Fibroblast of upper back skin (primary cell): ENCODE results near the gene LEKR1.
"Not testable (repeated sequence)": the region's sequence is repeated elsewhere in the genome, so short reads cannot be mapped to it uniquely, and the experiment has no call there.

Experiments
- DNase-seq: peaks from one replicate; pipeline ENCODE4 v3.0.0-alpha.2; 2013

The LEKR1 gene

DNA sequence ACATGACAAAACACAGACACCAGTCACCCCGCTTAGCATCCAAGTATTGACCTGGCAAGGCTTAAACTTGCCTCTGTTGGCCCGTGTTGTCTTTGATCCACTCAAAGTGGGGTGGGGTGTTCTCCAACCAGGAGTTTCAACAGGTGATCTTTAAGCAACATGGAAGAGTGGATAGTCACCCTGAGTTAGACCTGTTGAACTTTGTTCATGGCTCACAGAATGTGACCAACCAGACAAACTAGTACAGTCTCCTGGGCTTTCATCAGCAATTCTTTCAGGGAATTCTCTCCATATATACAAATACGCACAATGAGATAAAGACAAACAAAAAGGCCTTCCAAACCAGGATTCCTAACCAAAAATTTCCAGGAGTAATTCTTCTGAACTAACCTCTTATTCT lies 11.9 kb downstream of the LEKR1 start:
- no peak for DNase-seq

DNA sequence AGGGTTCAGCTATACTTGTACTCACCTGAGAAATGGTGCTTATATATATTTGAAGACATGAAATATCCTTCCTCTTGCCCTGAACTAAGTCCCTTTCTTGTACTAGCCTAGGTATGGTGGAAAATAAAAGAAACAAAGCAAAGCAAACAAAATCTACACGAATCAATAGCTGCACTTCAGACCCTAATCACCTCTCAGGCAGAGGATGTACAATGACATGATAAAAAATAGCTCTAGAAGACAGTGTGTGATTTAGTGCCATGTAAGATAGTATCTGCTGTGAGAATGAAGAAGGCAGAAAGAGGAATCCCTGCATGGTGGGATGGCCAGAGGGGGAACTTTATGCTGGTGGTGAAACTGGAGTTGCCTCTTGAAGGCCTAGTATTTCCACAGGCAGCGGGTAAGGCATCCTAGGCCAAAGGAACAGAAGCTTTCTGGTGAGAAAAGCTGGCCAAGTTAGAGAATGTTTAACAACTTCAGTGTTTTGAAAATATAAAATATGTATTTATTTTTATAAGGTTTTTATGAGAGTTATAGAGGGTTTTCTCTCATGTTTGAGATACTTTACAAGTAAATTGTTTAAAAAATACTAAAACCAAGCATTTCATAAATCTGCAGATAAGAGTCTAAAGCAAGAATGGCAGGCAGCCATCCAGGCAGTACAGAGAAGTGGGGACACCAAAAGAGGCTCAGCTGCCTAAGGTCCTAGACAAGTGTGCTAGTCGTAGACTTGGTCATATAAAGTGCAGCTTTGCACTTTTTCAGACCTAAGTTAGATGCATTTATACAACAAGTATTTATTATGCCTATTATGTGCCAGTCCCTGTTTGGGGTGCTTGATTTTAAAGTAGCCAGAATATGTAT lies 14.9 kb downstream of the LEKR1 start:
- no peak for DNase-seq

DNA sequence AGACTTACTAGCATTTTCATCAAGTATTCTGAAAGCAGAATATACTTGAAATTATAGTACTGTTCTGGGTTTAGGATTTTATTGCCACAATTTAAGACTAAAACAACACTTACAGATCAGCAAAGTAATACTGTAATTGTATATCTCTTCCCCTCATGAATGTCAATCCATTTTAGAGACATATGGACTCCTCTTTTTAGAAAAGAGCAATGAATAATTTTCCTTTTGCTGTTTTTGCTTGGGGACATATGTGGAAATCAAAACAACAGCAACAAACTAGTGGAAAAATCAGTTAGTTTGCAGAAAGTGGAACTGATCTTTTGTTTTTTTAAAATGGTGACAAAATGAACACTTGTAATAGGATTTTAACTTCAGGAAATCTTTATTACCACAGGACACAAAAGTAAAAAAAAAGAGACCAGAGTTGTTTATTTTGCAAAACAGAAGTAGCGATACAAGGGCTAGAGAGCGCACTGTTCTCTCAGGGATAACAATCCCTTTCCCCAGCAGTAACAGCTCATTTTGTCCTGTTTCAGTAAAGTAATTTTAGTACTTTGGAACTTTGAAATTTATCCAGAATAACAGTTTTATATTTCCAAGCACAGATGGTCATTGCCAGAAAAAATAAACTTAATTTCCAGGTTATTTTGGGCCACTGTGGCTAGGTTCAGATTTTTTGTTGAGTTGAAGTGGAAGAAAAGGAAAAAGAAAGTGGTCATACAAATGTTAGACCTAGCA lies 17.1 kb downstream of the LEKR1 start:
- no peak for DNase-seq

DNA sequence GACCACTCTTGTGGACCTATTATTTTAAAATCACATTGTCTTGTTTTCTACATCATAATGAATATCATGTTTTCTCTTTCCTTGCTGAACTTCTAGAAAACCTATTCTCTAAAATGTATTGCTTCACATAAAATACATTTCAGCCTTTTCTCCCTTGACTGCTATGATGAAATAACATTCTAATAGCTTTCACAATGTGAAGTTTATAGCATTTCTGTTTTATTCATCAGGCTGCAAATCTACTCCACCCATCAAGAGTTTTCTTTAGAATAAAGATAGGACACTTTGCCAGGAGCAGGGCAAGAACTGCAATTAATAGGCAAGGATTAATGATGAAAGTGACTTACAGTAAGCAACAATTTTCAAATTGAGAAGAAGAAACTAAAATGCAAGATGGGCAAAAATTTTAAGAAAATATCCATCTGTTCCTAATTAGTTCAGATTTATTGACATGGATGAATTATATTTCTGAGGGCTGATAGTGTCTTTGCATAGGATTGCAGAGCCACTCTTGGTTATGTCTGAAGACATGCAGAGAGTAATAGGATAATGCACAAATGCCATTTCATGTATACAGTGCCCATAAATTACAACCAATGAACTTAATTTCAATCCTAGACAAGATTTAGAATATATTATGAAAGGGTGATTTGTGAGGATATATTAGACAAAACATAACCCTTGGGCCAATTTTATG lies 21.7 kb downstream of the LEKR1 start:
- DNase-seq = no peak

GRCh38 chr3:156859578-156859977 lies 33.4 kb downstream of the LEKR1 start:
- DNase-seq = no peak

DNA sequence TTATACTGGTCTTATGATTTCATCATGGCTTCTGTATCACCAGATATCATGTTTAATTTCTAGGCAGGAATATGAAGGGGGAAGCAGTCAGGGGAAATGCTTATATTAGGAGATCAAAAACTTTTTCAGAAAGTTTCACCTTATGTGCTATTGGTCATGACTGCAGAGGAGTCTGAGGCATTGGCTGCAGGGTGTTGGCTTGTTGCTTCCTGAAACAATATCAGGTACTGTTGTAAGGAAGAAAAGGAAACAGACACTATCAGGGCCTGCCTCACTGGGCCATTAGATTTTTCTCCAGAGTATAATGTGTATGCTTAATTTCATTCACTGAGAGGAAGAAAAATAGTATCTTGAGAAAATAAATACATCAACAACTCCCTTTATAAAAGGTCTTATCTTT lies 34.7 kb downstream of the LEKR1 start:
- no peak for DNase-seq

DNA sequence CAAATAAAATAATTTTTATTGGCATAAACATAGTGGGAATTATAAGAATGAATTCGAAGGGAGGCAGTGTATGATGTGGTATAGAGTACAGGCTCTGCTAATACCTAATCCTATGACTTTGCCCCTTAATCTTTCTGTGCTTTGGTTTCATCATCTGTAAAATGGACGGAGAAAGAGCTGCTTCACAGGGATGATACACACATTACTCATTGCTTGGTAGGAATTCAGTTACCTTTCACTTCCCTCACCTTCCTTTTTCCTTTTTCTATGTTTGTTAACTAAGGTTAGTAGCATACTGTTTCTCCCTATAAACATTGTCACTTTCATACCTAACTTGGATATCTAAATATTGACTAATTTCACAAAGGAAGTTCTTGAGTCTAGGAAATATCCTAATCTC lies 36.2 kb downstream of the LEKR1 start:
- no peak for DNase-seq

DNA sequence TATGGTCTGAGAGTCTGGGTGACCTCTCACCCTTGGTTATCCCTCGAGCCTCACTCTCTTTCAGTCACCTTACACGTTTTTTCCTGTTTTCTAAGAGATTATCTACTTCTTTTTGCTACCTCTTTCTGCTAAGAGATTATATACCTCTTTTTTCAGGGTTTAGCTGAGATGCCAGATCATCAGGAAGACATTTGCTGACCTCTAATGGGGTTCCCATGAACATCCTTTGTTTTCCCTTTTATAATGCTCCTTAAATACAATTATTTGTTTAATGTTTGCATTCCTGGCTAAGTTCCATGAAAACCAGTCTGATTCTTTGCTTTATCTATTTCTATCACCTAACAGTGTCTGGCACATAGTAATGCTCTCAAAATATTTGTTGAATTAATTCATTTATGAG lies 39.6 kb downstream of the LEKR1 start:
- DNase-seq = peak; percentile 34

DNA sequence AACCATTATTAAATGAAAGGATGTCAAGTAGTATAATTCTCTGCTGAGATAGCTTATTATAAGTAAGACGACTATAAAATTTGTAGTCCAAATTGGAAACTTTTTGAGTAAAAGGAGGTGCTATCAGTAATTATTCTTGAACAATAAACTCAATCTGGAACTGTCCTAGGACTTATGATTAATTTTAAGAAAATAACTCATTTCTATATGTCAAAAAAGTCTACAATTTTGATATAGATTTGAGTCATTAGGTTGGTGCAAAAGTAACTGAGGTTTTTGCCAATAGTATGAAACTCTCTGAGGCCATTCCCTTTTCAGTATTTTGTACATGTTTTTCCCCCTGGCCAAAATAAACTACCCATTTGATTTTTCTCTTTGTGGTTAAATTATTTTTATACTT lies 41.0 kb downstream of the LEKR1 start:
- DNase-seq = no peak

GRCh38 chr3:156867920-156868319 lies 41.8 kb downstream of the LEKR1 start:
- no peak for DNase-seq

DNA sequence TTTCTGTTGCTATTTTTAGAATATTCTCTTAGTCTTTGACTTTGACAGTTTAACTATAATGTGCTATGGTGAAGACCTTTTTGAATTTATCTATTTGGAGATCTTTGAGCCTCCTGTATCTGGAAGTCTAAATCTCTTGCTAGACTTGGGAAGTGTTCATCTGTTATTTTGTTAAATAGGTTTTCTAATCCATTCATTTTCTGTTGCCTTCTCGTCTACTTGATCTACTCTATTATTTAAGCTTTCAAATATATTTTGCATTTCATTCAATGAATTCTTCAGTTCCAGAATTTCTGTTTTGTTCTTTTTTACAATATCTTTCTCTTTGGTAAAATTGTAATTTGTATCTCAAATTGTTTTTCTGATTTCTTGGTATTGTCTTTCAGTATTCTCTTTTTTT lies 47.8 kb downstream of the LEKR1 start:
- DNase-seq = no peak

DNA sequence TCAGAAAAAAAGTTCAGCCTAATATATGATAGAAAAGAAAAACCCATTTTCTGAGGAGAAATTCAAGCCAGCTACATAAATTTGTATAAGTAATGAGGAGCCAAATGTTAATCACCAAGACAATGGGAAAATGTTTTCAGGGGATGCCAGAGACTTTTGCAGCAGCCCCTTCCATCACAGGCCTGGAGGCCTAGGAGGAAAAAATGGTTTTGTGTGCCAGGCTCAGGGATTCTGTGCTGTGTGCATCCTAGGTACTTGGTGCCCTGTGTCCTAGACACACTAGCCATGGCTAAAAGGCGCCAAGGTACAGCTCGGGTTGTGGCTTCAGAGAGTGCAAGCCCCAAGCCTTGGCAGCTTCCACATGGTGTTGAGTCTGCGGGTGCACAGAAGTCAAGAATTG lies 53.3 kb downstream of the LEKR1 start:
- DNase-seq = not testable (repeated sequence)

DNA sequence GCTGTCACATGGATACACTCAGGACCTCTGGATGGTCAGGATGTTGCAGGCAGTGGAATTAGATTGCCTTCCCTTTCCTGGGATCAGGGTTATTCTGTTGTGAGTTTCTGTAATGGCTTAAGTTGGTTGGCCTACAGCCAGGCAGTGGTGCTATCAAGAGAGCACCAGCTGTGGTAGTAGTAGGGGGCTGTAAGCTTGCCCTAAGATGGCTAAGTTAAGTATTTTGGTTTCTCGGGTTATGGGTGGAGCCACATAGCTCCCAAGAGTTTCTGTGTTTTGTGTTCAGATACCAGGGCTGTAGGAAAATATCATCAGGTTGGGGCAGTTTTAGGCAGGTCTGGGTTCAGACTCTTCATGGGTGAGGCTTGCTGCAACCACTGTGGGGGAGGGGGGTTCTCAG lies 59.6 kb downstream of the LEKR1 start:
- DNase-seq = no peak

DNA sequence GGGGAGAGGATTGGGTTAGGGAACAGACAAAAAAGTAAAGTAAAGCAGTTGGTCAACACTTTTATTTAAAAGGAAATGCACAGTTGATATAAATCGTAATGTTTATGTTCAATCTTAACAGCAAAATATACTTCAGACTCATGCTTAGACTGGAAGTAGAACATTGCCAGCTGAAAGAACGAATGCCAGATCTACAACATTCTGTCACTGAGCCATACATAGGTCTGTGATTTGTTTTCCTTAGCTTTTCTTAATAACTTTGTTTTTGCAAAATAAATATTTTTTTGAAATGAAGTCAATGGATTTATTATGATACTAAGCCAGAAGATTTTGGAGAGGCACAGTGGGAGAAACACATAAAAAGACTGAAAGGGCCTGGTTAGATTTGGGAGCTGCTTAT lies 62.0 kb downstream of the LEKR1 start:
- DNase-seq = no peak

GRCh38 chr3:156888576-156888975 lies 62.4 kb downstream of the LEKR1 start:
- DNase-seq = no peak

GRCh38 chr3:156892701-156893100 lies 66.5 kb downstream of the LEKR1 start:
- peak; percentile 65 for DNase-seq

DNA sequence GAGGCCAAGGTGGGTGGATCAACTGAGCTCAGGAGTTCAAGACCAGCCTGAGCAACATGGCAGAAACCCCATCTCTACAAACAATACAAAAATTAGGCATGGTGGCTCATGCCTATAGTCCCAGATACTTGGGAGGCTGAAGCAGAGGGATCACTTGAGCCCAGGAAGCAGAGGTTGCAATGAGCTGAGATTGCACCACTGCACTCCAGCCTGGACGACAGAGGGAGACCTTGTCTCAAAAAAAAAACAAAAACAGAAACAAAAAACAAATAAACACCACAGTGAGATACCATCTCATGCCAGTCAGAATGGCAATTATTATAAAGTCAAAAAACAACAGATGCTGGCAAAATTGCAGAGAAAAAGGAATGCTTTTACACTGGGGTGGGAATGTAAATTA lies 69.2 kb downstream of the LEKR1 start:
- DNase-seq = not testable (repeated sequence)

DNA sequence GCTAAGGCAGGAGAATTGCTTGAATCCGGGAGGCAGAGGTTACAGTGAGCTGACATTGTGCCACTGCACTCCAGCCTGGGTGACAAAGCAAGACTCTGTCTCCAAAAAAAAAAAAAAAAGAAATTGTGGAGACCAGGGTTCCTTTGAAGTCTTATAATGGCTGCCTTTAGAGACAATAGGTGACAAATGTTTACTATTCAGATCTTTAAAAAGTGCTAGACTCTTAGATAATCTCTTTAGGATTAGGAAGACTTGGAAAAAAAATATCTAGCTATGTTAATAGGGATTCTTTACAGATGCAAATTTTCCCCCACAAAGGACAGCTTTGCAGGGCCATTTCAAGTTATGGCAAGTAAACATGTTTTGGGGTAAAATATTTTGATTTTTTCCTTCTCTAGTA lies 71.7 kb downstream of the LEKR1 start:
- not testable (repeated sequence) for DNase-seq

GRCh38 chr3:156898296-156898880 lies 72.2 kb downstream of the LEKR1 start:
- no peak for DNase-seq

- peak; percentile 34 for DNase-seq
Measured at GRCh38 chr3:156899951-156900350, 73.8 kb downstream of the LEKR1 start.

- DNase-seq = peak; percentile 13
Measured at GRCh38 chr3:156902916-156903315, 76.8 kb downstream of the LEKR1 start.

GRCh38 chr3:156906275-156906674 lies 80.1 kb downstream of the LEKR1 start:
- no peak for DNase-seq

DNA sequence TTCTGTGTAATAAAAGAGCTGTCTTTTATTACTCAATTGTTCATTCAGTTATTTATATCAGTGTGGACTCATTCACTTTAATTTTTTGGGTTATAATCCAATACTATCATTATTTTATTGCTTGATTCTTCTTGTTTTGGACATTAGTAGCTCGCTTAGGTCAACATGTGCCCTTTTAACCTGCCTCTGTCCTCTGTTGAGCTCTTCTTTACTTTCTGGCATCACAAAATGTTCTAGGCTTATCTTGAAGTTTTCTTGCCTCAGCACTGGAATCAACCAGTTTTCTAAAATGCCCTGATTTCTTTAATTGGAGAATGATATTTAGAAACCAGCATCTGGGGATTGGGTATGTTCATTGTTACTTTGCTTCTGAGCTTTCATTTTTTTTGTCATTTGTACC lies 82.2 kb downstream of the LEKR1 start:
- DNase-seq = no peak
